ENCODE measurements around the gene SLC39A11.
"Not testable (repeated sequence)": the region's sequence is repeated elsewhere in the genome, so short reads cannot be mapped to it uniquely, and the experiment has no call there.

The SLC39A11 gene

DNA sequence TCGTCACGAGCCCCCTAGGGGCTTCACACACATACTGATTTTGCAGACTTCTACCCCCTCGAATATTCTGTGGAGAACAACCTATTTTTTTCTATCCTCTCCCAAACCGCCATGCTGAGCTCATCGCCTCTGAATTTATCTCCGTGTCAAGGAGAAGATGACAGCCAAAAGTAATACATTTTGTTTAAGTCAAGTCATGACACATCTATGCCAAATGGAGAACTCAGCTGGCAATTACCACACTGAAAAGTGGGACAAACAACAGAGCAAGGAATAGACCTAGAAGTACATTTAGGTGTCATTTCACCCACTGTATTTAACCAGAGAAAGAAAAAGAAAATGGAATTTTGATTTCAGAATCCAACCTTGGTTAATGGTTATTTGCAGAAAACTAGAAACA is 260.2 kb downstream of the SLC39A11 start:
- no peak for DNase-seq (ENCODE audit: low read depth, low spot score)

DNA sequence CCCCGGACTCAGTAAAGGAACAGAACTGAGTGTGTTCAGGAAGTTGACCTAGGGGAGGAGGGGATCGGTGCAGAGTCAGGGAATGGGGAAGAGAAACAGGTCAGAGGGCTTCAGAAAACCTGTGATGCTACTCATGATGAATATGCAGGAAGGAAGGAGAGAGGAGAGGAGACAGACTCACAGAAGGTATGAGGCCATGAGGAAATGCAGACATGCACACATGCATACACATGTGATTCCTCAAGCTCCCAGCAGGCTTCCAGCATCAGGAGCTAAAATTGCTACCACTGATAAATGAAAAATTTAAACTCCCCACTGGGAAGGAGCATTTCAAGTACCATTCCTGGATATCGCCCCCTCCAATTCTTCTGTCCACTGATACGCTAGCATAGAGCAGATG is 262.6 kb downstream of the SLC39A11 start:
- no peak for DNase-seq (ENCODE audit: low read depth, low spot score)

DNA sequence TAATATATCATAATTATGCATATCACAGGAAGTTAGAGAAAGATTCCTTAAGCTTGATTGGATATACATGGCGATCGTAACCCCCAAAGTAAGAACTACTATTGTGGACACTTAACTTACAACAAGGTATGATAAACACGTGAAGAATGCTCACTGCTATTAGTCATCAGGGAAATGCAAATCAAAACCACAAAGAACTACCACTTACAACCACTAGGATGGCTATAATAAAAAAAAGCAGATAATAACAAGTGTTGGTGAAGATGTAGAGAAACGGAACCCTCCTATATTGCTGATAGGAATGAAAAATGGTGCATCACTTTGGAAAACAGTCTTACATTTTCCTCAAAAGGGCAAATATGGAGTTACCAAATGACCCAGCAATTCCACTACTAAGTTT is 265.9 kb downstream of the SLC39A11 start:
- no peak for DNase-seq (ENCODE audit: low read depth, low spot score)

DNA sequence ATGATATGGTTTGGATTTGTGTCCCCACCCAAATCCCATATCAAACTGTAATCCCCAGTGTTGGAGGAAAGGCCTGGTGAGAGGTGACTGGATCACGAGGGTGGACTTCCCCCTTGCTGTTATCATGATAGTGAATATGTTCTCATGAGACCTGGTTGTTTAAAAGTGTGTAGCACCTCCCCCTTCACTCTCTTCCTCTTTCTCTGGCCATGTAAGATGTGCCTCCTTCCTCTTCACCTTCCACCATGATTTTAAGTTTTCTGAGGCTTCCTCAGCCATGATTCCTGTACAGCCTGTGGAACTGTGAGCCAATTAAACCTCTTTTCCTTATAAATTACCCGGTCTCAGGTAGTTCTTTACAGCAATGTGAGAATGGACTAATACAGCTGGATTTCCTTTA is 266.4 kb downstream of the SLC39A11 start:
- DNase-seq (ENCODE audit: low read depth, low spot score), result not testable (repeated sequence)

DNA sequence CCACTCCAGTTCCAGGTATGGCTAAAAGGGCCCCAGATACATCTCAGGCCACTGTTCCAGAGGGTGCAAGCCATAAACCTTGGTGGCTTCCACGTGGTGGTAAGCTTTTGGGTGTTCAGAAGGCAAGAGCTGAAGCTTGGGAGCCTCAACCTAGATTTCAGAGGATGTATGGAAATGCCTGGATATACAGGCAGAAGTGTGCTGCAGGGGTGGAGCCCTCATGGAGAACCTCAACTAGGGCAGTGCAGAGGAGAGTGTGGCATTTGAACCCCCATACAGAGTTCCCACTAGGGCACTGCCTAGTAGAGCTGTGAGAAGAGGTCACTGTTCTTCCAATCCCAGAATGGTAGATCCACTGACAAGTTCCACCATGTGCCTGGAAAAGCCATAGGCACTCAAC is 267.3 kb downstream of the SLC39A11 start:
- DNase-seq (ENCODE audit: low read depth, low spot score), result no peak

DNA sequence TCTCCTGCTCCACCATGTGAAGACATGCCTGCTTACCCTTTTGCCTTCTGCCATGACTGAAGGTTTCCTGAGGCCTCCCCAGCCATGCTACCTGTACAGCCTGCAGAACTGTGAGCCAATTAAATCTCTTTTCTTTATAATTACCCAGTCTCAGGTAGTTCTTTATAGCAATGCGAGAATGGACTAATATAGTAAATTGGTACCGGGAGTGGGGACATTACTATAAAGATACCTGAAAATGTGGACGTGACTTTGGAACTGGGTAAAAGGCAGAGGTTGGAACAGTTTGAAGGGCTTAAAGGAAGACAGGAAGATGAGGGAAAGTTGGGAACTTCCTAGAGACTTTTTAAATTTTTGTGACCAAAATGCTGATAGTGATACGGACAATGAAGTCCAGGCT is 268.2 kb downstream of the SLC39A11 start:
- not testable (repeated sequence) for DNase-seq (ENCODE audit: low read depth, low spot score)

DNA sequence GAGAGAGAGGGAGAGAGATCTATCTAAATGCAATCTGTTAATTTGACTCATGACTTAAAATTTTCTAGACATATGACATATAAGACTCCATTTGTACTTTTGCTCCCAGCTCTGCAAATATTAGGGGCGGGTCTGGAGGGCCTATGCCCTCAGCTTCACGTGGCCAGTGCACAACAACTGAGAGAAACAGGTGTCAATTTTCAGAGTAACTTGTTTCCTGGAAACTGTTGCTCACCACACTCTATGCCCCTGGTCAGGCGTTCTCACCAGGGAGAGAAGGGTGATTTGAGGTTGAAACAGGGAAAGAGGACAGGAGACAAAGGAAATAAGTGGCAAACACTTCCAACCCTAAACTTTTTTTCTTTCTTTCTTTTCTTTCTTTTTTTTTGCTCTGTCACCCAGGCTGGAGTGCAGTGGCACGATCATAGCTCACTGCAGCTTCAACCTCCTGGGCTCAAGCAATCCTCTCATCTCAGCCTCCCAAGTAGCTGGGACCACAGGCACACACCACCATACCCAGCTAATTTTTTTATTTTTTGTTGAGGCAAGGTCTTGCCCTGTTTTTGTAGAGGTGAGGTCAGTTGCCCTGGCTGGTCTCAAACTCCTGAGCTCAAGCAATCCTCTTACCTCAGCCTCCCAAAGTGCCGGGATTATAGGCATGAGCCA is 270.0 kb downstream of the SLC39A11 start:
- no peak for DNase-seq (ENCODE audit: low read depth, low spot score)

DNA sequence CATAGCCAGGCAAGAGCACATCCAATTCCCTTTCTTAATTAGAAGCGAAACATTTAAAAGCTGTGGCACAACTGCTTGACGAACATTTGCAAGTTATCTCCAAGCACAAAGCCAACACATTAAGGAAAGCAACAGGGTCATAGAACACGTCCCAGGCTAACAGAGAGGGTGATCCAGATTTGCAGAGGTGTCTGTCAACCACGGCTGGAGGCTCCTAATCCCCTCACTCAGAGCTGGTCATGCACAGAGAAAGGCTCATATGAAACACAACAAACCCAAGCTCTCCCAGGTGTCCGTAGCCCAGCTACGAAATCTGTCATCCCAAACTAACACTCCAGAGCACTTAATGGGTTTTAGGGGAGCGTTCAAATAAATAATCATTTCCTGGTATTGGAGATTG is 276.1 kb downstream of the SLC39A11 start:
- no peak for DNase-seq (ENCODE audit: low read depth, low spot score)

DNA sequence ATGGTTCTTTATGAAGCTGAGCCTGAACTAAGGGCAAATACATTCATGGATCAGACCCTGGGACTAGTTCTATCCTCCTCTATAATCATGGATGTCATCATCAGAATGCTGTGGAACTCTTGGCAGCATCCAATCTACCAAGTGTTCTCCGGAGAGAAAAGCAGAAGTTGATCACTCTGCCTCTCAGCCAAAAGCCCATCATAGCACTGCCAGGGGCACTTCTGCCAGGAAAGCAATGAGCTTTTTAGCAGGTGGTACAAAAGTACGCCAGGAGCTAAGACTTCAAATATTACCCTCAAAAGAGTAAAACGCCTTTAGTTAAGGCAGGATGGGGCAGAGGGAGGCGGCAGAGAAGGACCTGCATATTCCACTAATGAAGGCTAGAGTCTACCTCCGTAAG is 279.0 kb downstream of the SLC39A11 start:
- DNase-seq (ENCODE audit: low read depth, low spot score), result no peak

DNA sequence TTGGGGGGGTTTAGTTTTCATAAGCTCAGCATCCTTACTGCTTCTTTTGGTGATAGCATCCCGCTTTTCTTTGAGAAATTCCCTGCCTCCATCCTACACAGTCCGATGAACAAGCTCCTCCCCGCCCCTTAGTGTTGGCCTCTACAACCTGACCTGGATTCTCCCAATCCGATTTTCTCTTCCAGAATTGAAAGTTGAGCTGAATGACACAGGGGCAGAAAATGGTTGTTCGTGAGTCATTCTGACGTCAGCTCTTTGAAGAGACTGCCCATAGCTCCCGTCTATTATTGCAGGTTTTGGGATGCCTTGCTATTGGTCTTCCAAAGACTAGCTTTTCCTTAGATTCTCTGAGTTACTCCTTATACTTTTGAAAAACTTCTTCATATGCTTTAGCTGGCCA is 279.7 kb downstream of the SLC39A11 start:
- DNase-seq (ENCODE audit: low read depth, low spot score), result no peak

DNA sequence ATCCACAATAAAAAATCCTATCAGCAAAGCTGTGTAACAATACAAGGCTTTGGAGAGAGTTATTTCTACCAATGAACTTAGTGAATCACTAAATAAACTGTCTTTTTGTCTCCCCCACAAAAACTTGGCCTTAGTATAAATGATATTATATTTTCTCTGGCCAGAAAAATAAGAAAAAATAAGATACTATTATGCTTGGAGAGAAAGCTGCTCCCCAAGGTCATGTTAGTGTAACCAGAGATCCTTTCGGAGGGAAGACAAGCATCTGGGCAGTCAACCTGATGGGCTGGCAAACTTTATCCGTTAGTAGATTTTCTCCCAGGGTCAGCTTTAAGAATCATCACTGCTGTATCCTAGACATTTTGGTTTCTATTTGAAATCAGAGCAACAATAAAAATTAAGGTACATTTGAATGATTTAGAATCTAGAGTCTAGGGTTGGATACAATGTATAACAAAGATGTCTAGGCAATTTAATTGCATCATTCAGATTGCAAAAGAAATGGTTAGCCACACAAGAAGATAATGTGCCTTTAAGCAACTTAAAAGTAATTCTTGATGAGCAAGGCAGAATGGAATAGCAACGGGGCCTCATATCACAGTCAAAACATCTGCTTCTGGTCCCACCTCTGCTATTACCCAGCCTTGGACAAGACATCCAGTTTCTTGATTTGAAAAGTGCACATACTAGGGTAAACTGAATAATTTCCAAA is 280.4 kb downstream of the SLC39A11 start:
- DNase-seq (ENCODE audit: low read depth, low spot score), result no peak

DNA sequence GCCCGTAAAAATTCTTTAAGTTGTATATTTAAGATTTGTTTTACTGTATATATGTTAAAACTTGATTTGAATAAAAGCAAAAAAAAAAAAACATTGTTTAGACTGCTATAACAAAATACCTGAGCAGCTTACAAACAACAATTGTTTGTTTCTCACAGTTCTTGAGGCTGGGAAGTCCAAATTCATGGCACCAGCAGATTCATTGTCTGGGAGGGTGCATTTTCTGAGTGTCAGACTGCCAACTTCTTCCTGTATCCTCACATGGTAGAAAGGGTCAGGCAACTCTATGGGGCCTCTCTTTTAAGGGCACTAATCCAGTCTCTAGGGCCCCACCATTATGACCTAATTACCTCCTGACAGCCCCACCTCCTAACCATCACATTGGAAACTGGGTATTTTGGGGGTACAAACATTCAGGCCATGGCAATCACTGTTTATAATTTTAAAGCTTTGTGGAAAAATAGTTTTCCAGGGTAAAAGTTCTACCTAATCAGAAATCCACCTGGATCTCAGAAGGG is 281.4 kb downstream of the SLC39A11 start:
- no peak for DNase-seq (ENCODE audit: low read depth, low spot score)

DNA sequence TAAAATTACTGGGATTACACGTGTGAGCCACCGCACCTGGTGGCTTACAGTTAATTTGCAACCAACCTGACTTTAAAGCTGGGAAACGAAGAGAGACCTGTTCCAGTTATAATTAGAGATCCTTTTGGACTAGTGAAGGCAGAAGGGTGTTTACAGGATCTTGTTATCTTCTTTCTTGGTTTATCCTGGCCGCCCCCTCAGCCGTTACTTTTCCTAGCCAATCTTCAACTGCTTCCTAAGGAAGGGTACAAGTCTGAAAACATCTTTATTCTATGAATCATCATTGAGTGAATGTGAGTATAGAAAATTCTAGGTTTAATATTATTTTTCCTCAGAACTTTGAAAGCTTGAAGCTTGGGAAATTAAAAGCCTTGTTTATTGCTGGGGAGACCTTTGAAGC is 286.5 kb downstream of the SLC39A11 start:
- no peak for DNase-seq (ENCODE audit: low read depth, low spot score)

DNA sequence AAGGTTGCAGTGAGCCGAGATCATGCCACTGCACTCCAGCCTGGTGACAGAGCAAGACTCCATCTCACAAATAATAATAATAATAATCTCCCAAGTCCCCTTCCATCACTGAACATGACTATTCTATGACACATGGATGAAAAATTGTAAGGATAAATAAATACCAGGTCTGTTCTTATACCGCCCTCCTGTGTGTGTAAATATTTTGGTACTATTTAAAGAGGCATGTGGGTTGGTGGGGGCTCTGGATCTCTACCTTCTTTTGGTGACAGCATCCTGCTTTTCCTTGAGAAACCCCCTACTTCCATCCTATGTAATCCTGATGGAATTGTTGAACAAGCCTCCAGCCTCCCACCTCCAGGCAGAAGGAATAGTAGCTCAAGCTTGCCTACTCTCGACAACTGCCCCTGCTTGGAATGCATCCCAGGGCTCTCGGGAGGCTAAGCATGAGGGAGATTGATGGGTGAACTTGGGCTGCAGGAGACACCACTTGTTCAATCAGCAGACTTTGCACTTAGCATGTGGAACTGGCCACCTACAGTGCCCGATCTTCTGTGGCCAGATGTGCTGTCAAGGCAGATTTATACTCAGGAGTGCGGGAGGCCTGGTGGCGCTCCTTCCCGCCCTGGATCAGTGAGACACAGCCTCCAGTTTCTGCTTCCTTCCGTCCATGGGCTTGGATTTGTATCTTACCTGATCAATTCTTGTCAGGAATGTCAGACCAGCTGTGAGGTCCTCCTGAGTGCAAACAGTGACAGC is 287.4 kb downstream of the SLC39A11 start:
- DNase-seq (ENCODE audit: low read depth, low spot score), result no peak

DNA sequence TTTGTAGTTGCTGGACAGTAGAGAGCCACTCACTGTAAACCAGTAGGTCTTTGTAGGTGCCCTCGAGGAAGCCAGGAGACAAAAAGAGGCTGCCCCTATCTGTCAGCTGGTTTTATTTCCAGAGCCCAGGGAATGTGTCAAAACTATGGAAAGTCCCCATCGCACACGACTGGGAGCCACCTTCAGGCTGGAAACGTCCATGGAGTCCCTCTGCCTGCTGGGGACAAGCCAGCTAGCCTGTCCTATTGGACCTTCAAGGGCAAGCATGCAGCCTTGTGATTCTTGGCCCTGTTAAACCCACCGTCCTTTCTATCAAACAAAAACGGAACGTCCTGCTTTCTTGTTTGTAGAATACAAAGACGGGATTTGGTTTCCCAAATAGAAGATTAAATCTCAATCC is 289.8 kb downstream of the SLC39A11 start:
- no peak for DNase-seq (ENCODE audit: low read depth, low spot score)

DNA sequence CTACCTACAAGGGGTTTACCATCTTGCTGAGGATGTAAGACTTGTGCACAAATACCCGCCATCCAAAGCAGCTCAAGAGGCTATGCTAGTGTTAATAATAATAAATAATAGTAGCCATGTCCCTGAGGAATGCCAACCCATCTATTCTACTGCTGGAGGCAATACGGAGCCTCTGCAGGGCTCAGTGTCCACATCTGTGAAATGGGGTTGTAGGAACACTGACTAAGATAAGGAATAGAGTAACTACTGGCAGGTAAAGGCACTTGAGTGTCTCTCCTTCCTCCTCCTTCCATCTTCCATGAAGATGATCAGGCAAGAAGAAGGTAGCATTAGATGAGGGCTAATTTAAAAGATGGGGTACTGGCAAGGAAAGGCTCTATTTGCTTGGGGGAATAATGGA is 295.3 kb downstream of the SLC39A11 start:
- DNase-seq (ENCODE audit: low read depth, low spot score), result no peak

DNA sequence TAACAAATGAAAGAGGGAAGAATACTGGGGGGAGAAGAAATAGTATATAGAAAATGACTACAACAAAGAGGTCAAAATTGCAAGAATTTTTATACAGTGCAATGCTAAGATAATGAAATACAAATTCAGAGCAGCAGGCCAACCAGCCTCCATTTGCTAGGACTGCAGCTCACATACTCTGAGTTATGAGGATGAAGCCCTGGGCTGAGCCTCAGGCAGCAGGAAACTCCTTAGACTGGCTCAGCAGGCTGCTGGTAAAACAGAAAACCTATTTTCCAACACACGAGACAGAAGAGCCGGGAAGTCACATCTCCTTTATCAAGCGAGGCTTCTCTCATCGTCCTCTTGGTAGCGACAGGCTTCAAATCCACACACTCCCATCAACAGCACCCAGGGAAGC is 296.5 kb downstream of the SLC39A11 start:
- DNase-seq (ENCODE audit: low read depth, low spot score), result no peak

DNA sequence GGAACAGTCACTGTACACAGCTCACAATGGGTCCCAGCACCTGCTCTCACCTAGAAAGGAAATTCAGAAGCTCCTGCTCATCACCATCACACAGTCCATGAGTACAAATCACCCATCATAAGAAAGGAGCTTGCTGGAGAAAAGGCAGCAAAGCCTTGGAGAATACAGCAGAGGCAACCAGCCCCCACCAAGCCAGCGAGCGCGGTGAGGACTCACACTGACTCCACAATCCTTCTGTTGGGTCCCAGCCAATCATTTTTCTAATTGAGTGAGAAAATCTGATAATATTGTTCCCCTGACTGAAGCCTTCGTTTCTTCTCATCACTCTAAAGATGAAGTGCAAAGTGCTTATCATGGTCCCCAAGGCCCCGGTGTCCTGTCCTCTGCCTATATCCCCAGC is 298.3 kb downstream of the SLC39A11 start:
- no peak for DNase-seq (ENCODE audit: low read depth, low spot score)

DNA sequence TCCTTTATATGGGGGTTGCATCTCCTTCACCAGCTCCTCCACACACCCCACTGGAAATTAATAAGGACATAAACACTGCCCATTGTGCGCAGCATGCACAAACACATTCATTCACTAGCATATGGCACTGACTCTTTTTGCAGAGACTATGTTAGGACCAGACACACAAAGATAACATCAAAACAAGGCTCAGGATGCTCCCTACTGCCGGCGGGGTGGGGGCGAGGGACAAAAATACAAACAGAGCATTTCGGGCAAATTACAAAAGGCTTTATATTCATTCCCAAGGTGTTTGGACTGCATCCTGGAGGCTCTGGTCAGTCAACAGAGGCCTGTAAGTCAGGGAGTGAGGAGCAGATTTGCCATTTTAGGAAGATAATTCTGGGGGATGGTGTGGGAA is 299.7 kb downstream of the SLC39A11 start:
- DNase-seq (ENCODE audit: low read depth, low spot score), result no peak

DNA sequence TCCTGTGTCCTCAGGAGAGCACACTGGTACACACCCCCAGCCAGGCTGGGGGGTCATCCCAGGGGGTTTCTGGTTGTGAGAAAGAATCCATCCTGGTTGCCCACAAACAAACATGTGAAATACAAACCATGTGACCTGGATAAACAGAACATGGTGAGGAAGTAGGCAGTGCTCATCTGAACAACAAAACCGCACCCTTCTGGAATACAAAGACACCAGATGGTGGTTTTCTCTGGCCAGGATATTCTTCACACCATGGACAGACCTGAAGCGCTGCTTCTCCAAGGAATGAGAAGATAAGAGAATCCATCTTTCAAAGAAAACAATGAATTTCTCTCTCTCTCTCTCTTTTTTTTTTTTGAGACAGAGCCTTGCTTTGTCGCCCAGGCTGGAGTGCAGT is 302.3 kb downstream of the SLC39A11 start:
- no peak for DNase-seq (ENCODE audit: low read depth, low spot score)

DNA sequence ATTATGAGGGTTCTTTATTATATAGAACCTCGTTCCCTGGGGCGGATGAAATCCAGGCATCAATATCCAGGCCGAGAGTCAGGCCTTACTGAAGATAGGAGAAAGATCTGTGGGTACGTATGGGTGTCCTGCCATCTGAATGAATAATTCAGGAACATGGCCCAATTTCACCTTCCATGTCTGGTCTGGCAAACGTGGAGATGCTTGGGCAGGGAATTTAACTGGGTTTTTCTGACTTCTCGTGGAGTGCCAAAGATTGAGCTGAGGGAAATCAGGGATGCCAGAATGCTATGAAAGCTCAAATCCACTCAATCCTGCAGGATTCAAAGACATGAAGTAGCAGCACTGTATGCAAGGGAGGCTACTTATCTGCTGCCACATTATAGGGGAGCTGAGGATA is 302.8 kb downstream of the SLC39A11 start:
- DNase-seq (ENCODE audit: low read depth, low spot score), result no peak

DNA sequence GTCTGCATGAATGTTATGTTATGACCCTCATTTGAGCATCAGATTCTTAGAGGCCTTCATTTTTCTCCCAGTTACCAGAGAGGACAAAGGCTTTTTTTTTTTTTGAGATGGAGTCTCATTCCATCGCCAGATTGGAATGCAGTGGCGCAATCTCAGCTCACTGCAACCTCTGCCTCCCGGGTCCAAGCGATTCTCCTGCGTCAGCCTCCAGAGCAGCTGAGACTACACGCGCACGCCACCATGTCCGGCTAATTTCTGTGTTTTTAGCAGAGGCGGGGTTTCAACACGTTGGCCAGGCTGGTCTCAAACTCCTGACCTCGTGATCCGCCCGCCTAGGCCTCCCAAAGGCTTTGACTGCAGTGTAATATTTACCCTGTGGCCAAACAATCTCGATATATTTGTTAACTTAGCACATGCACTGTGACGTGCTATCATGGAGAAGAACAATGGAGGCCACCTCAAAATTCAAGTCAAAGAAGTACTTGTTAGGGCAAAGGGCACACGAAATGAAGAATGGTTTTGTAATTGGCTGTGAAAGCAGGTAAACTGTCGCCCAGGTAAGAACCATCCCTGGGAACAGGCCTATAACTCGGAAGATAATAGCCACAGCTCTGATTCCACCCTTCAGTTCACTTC is 303.4 kb downstream of the SLC39A11 start:
- DNase-seq (ENCODE audit: low read depth, low spot score), result no peak
